Endothelial cell of umbilical vein (primary cell): ENCODE data around the gene INS. TPM values are rescaled to one million over a fixed set of nuclear protein-coding genes. Genes with fewer than 3 reads are reported as not detected.

ENCODE experiments used
- BruUV-seq: library from RNA; stranded (reverse); fragments of 400-500 nt; replicated peaks from 2 replicates; lab custom pipeline; 2021; lab: Mats Ljungman, UMichigan
- CTCF ChIA-PET: fragments of 300-600, 350-600 bp; sonication (Branson Sonifier 250); formaldehyde crosslinking; loops from one replicate; lab custom pipeline; 2021; ENCODE audit warnings: antibody characterized with exemption, inconsistent platforms; lab: Charles Lee
- POLR2A ChIA-PET: fragments of 300-600, 350-600 bp; sonication (Branson Sonifier 250); formaldehyde crosslinking; loops from one replicate; lab custom pipeline; 2021; ENCODE audit warnings: antibody characterized with exemption, inconsistent platforms; lab: Charles Lee
- DNase-seq: peaks from one replicate; pipeline ENCODE4 v3.0.0-alpha.2; 2011; ENCODE audit warnings: low read depth, low spot score
- FAIRE-seq: peaks from 2 replicates; lab custom pipeline; 2011; peaks lifted over from hg19 to GRCh38; lab: Jason Lieb, UNC
- H2AFZ ChIP-seq: 2 replicates; pipeline ENCODE4 v1.6.0; 2012; ENCODE audit warnings: low read depth, low read length, control low read depth, inconsistent platforms
- H3K27ac ChIP-seq: 2 replicates; pipeline ENCODE4 v1.5.1; 2011; ENCODE audit warnings: low read depth, mild to moderate bottlenecking, control low read depth, low read length, moderate library complexity; ENCODE audit not compliant: insufficient read depth
- H3K27me3 ChIP-seq, 2 experiments: 2 replicates each; pipeline versions ENCODE4 v1.6.0 to v1.6.1; 2011; ENCODE audit warnings: low read length in 2 of 2, mixed read lengths in 1 of 2; ENCODE audit not compliant: control insufficient read depth in 2 of 2, insufficient read depth in 2 of 2
- H3K36me3 ChIP-seq, 2 experiments: 2 replicates in 1 of 2; 3 replicates in 1 of 2; pipeline ENCODE4 v1.5.1; 2011; ENCODE audit warnings: low read length in 2 of 2, mild to moderate bottlenecking in 1 of 2, moderate library complexity in 1 of 2; ENCODE audit not compliant: control insufficient read depth in 2 of 2, insufficient read depth in 2 of 2; ENCODE audit errors: extremely low read depth in 1 of 2
- H3K4me1 ChIP-seq: 3 replicates; pipeline ENCODE4 v1.5.1; 2011; ENCODE audit warnings: mild to moderate bottlenecking, low read length; ENCODE audit not compliant: control insufficient read depth, insufficient read depth; ENCODE audit errors: extremely low read depth
- H3K4me2 ChIP-seq: 2 replicates; pipeline ENCODE4 v1.6.1; 2011; ENCODE audit warnings: low read length, control low read depth, mixed read lengths; ENCODE audit not compliant: insufficient read depth
- H3K4me3 ChIP-seq, 3 experiments: fragments of 200-600 bp in 1 of 3; sonication (generic), shearing (Covaris generic) in 1 of 3; replicated peaks in 1 of 3; 2 replicates each; pipeline ENCODE4 v1.5.1; 2011 to 2016; ENCODE audit warnings: control low read depth in 3 of 3, low read length in 3 of 3, mild to moderate bottlenecking in 2 of 3, inconsistent platforms in 1 of 3, low read depth in 1 of 3, moderate library complexity in 1 of 3; ENCODE audit not compliant: insufficient read depth in 1 of 3
- H3K79me2 ChIP-seq: 2 replicates; pipeline ENCODE4 v1.6.0; 2012; ENCODE audit warnings: low read length, inconsistent platforms; ENCODE audit not compliant: control insufficient read depth, insufficient read depth
- H3K9ac ChIP-seq: replicated peaks from 2 replicates; pipeline ENCODE3; 2011; ENCODE audit warnings: low read length, control low read depth; ENCODE audit not compliant: insufficient read depth; ENCODE audit errors: extremely low read depth
- H3K9me1 ChIP-seq: replicated peaks from 3 replicates; pipeline ENCODE4 v1.6.0; 2011; ENCODE audit warnings: mild to moderate bottlenecking, low read length; ENCODE audit not compliant: control insufficient read depth, insufficient read depth; ENCODE audit errors: extremely low read depth
- H3K9me3 ChIP-seq: replicated peaks from 2 replicates; pipeline ENCODE4 v1.5.1; 2012; ENCODE audit warnings: low read length, inconsistent platforms; ENCODE audit not compliant: control insufficient read depth, insufficient read depth
- H4K20me1 ChIP-seq: replicated peaks from 2 replicates; pipeline ENCODE3; 2011; ENCODE audit warnings: mild to moderate bottlenecking, low read length; ENCODE audit not compliant: control insufficient read depth, insufficient read depth; ENCODE audit errors: extremely low read depth
- EZH2 ChIP-seq: IDR thresholded peaks from 2 replicates; pipeline ENCODE4 v1.6.1; 2012; ENCODE audit warnings: borderline replicate concordance, low read depth, mild to moderate bottlenecking, moderate library complexity, low read length, inconsistent platforms; ENCODE audit not compliant: severe bottlenecking
- FOS ChIP-seq: IDR thresholded peaks from 2 replicates; pipeline ENCODE4 v1.6.1; 2011; ENCODE audit warnings: mild to moderate bottlenecking, low read length, moderate library complexity, borderline replicate concordance; ENCODE audit not compliant: insufficient read depth
- GATA2 ChIP-seq: IDR thresholded peaks from 2 replicates; pipeline ENCODE4 v1.7.0; 2011; ENCODE audit warnings: low read depth, mild to moderate bottlenecking, moderate library complexity, mixed read lengths, low read length; ENCODE audit not compliant: insufficient read length, insufficient read depth
- JUN ChIP-seq: IDR thresholded peaks from 2 replicates; pipeline ENCODE4 v1.6.1; 2011; ENCODE audit warnings: borderline replicate concordance, low read depth; ENCODE audit not compliant: insufficient read length, insufficient read depth
- MYC ChIP-seq: IDR thresholded peaks from one replicate; pipeline ENCODE4 v1.6.1; 2011; ENCODE audit warnings: mild to moderate bottlenecking, low read depth, low read length
- POLR2A ChIP-seq: IDR thresholded peaks from 2 replicates; pipeline ENCODE4 v1.6.1; 2012; ENCODE audit warnings: low read depth, mild to moderate bottlenecking, control low read depth, low read length
- POLR2AphosphoS5 ChIP-seq: IDR thresholded peaks from 2 replicates; pipeline ENCODE4 v1.6.1; 2012; ENCODE audit warnings: low read depth, mild to moderate bottlenecking, control low read depth, low read length, moderate library complexity; ENCODE audit not compliant: insufficient read depth
- dilution Hi-C: fragments of 300-500 bp; cut with MboI; formaldehyde crosslinking; loops from one replicate; pipeline ENCODE4 v1.15.0; 2019; ENCODE audit warnings: low sequenced_read_pairs; ENCODE audit not compliant: extremely low pct_ligation_motif_present
- intact Hi-C: fragments of 100-400 bp; cut with micrococcal nuclease; formaldehyde crosslinking; loops from one replicate; pipeline ENCODE4 v1.10.0; 2022
- polyA plus RNA-seq, 4 experiments: library from polyadenylated mRNA; depleted of rRNA in 3 of 4; stranded (reverse) in 3 of 4; unstranded in 1 of 4; fragments of >200 nt; gene quantifications; 2 replicates each; pipeline versions ENCODE4 v1.2.1 to v1.2.3, GENCODE V29; 2011 to 2012; ENCODE audit warnings: missing spikeins in 1 of 4
- total RNA-seq: library from RNA; stranded (reverse); gene quantifications from 2 replicates; pipeline ENCODE4 v1.2.3, GENCODE V29; 2021
- TF ChIP-seq, protein P1 (sequence below): IDR thresholded peaks from 2 replicates; pipeline ENCODE4 v1.6.1; 2011; ENCODE audit not compliant: insufficient read depth, insufficient read length
- TF ChIP-seq, protein P2 (sequence below), 2 donors: IDR thresholded peaks; 1 replicate in 1 of 2; 2 replicates in 1 of 2; pipeline ENCODE4 v1.5.1; 2011; ENCODE audit warnings: low read length in 2 of 2, mild to moderate bottlenecking in 2 of 2, moderate library complexity in 2 of 2, control low read depth in 1 of 2, inconsistent platforms in 1 of 2, low read depth in 1 of 2; ENCODE audit not compliant: insufficient read depth in 1 of 2; ENCODE audit errors: extremely low read depth in 1 of 2

Gene INS
- total and polyA plus RNA-seq, 2 donors (not counting 3 experiments of a cell fraction or from before 2014, with no cell fraction given): not detected

DNA sequence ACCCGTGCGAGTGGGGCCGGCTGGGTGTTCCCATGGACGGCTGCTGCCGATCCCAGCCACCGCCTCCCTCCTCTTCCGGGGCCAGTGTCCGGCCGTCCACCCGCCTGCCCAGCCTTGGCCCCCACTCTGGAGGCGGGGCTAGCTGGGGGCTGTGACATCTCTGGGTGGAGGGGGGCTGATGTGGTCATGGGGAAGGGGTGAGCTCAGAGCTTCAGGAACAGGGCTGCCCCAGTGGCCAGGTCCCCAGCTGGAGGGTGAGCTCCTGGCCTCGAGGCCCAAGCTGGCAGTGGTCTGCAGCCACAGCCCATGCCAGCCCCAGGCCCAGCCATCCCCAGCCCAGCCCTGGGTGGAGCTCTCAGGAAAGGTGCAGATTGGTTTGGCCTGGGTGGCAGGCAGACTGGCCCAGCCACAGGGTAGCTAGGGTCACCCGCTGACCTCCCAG lies 2.7 kb downstream of the INS start:
- no peaks in the 10 kb centered on the region for H3K27me3 ChIP-seq
- no peaks in the 10 kb centered on the region for H3K79me2 ChIP-seq
- no TSS peak for BruUV-seq
- ChIA-PET POLR2A (no interaction called here), CTCF (interaction anchor here (1.2 to 12.6 kb wide), 8 partner anchors 18 to 507 kb away, joined by 3 to 262 read pairs (median 8); no protein-coding TSS in a partner anchor)
- no peaks in the 10 kb centered on the region for H3K9me1 ChIP-seq
- H3K4me1 ChIP-seq: no peaks in the 10 kb centered on the region
- dilution Hi-C loops: no loop called here
- no peak overlapping the region for H3K4me2 ChIP-seq
- TF ChIP-seq, protein P1, sequence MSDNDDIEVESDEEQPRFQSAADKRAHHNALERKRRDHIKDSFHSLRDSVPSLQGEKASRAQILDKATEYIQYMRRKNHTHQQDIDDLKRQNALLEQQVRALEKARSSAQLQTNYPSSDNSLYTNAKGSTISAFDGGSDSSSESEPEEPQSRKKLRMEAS: no peak
- TF ChIP-seq FOS: no peak
- no peak for TF ChIP-seq JUN
- no peak for TF ChIP-seq EZH2
- no peak for TF ChIP-seq POLR2A
- no peak for TF ChIP-seq GATA2
- no peak for TF ChIP-seq MYC
- TF ChIP-seq, protein P2, sequence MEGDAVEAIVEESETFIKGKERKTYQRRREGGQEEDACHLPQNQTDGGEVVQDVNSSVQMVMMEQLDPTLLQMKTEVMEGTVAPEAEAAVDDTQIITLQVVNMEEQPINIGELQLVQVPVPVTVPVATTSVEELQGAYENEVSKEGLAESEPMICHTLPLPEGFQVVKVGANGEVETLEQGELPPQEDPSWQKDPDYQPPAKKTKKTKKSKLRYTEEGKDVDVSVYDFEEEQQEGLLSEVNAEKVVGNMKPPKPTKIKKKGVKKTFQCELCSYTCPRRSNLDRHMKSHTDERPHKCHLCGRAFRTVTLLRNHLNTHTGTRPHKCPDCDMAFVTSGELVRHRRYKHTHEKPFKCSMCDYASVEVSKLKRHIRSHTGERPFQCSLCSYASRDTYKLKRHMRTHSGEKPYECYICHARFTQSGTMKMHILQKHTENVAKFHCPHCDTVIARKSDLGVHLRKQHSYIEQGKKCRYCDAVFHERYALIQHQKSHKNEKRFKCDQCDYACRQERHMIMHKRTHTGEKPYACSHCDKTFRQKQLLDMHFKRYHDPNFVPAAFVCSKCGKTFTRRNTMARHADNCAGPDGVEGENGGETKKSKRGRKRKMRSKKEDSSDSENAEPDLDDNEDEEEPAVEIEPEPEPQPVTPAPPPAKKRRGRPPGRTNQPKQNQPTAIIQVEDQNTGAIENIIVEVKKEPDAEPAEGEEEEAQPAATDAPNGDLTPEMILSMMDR (IDR thresholded peaks at IDR 0.05; ENCODE audit: extremely low read depth in 1 of 2, insufficient read depth in 1 of 2, low read depth in 1 of 2, low read length in 2 of 2): no peak
- no peak for TF ChIP-seq POLR2AphosphoS5
- H3K9ac ChIP-seq: no peak overlapping the region
- no peak overlapping the region for H2AFZ ChIP-seq
- H3K9me3 ChIP-seq: no peaks in the 10 kb centered on the region
- no peaks in the 10 kb centered on the region for H3K36me3 ChIP-seq
- no peak for DNase-seq
- FAIRE-seq: no peak
- intact Hi-C loops: no loop called here
- no peak overlapping the region for H3K4me3 ChIP-seq
- no peak overlapping the region for H3K27ac ChIP-seq
- no peaks in the 10 kb centered on the region for H4K20me1 ChIP-seq
